ENCODE measurements around the gene MKX. TPM values are rescaled to one million over a fixed set of nuclear protein-coding genes. Genes with fewer than 3 reads are reported as not detected.

Gene MKX
- polyA plus RNA-seq, 6 donors from 2014 or later = not detected

GRCh38 chr10:27646194-27646593 lies 99.4 kb downstream of the MKX start:
- H3K27me3 Mint-ChIP-seq = peaks cover 10 to 34% (median 30%) of the 10 kb centered on the region in 3 donors
- no peak for ATAC-seq (ENCODE audit: low read depth in 2 of 2)
- no peak for DNase-seq
- no peaks in the 10 kb centered on the region for H3K4me1 Mint-ChIP-seq
- no peak overlapping the region for H3K4me3 Mint-ChIP-seq
- H3K27ac Mint-ChIP-seq = no peak overlapping the region
- H3K36me3 Mint-ChIP-seq = no peaks in the 10 kb centered on the region
- peaks cover 0 to 14% (median 8%) of the 10 kb centered on the region in 7 donors for H3K9me3 Mint-ChIP-seq

- H3K27ac Mint-ChIP-seq = no peak overlapping the region
- no peaks in the 10 kb centered on the region for H3K4me1 Mint-ChIP-seq
- peaks cover 10 to 24% (median 23%) of the 10 kb centered on the region in 3 donors for H3K27me3 Mint-ChIP-seq
- no peaks in the 10 kb centered on the region for H3K36me3 Mint-ChIP-seq
- H3K9me3 Mint-ChIP-seq = peaks cover 0 to 16% (median 8%) of the 10 kb centered on the region in 7 donors
- no peak for ATAC-seq (ENCODE audit: low read depth in 2 of 2)
- no peak for DNase-seq
- no peak overlapping the region for H3K4me3 Mint-ChIP-seq
Observed at GRCh38 chr10:27644307-27644939, 101.2 kb downstream of the MKX start.

GRCh38 chr10:27643301-27643700 lies 102.3 kb downstream of the MKX start:
- DNase-seq = no peak

GRCh38 chr10:27642023-27642589 lies 103.5 kb downstream of the MKX start:
- no peak for DNase-seq

More at GRCh38 chr10:27643301-27643700, 102.3 kb downstream of the MKX start:
- Mint-ChIP-seq H3K4me1 (no peaks in the 10 kb centered on the region), H3K36me3 (no peaks in the 10 kb centered on the region), H3K27me3 (peaks cover 10 to 15% (median 13%) of the 10 kb centered on the region in 3 donors), H3K4me3 (no peak overlapping the region), H3K9me3 (peaks cover 0 to 16% (median 8%) of the 10 kb centered on the region in 7 donors), H3K27ac (no peak overlapping the region)
- ATAC-seq (ENCODE audit: low read depth in 2 of 2) = no peak

GRCh38 chr10:27638071-27638750 lies 107.4 kb downstream of the MKX start:
- Mint-ChIP-seq H3K9me3 (peaks cover 5 to 18% (median 8%) of the 10 kb centered on the region in 7 donors), H3K27me3 (peaks cover 0 to 8% (median 0%) of the 10 kb centered on the region in 3 donors), H3K27ac (no peak overlapping the region), H3K4me1 (no peaks in the 10 kb centered on the region), H3K4me3 (no peak overlapping the region), H3K36me3 (no peaks in the 10 kb centered on the region)
- no peak for DNase-seq
- no peak for ATAC-seq (ENCODE audit: low read depth in 2 of 2)

More at GRCh38 chr10:27642023-27642589, 103.5 kb downstream of the MKX start:
- Mint-ChIP-seq H3K4me3 (no peak overlapping the region), H3K27me3 (peaks cover 6 to 16% (median 10%) of the 10 kb centered on the region in 3 donors), H3K4me1 (no peaks in the 10 kb centered on the region), H3K27ac (peak overlapping the region in 1 of 6 donors; percentile 29), H3K36me3 (no peaks in the 10 kb centered on the region), H3K9me3 (peaks cover 0 to 16% (median 8%) of the 10 kb centered on the region in 7 donors)
- no peak for ATAC-seq (ENCODE audit: low read depth in 2 of 2)

- no peaks in the 10 kb centered on the region for H3K36me3 Mint-ChIP-seq
- H3K9me3 Mint-ChIP-seq = peaks cover 5 to 15% (median 9%) of the 10 kb centered on the region in 7 donors
- no peaks in the 10 kb centered on the region for H3K4me1 Mint-ChIP-seq
- ATAC-seq (ENCODE audit: low read depth in 2 of 2) (no peak), DNase-seq (no peak)
- peak overlapping the region in 1 of 6 donors; percentile 29 for H3K27ac Mint-ChIP-seq
- H3K4me3 Mint-ChIP-seq = no peak overlapping the region
- peaks cover 0 to 8% (median 0%) of the 10 kb centered on the region in 3 donors for H3K27me3 Mint-ChIP-seq
Observed at GRCh38 chr10:27637601-27638000, 108.0 kb downstream of the MKX start.

GRCh38 chr10:27636816-27637215 lies 108.8 kb downstream of the MKX start:
- peaks cover 4 to 14% (median 7%) of the 10 kb centered on the region in 7 donors for H3K9me3 Mint-ChIP-seq
- H3K27me3 Mint-ChIP-seq = peaks cover 0 to 8% (median 0%) of the 10 kb centered on the region in 3 donors
- no peak overlapping the region for H3K27ac Mint-ChIP-seq
- H3K4me1 Mint-ChIP-seq = no peaks in the 10 kb centered on the region
- DNase-seq (no peak), ATAC-seq (ENCODE audit: low read depth in 2 of 2) (no peak)
- H3K4me3 Mint-ChIP-seq = no peak overlapping the region
- H3K36me3 Mint-ChIP-seq = no peaks in the 10 kb centered on the region

GRCh38 chr10:27635699-27636270 lies 109.8 kb downstream of the MKX start:
- Mint-ChIP-seq H3K27me3 (peaks cover 0 to 8% (median 1%) of the 10 kb centered on the region in 3 donors), H3K27ac (no peak overlapping the region), H3K4me3 (no peak overlapping the region), H3K9me3 (peaks cover 3 to 10% (median 5%) of the 10 kb centered on the region in 7 donors), H3K4me1 (no peaks in the 10 kb centered on the region), H3K36me3 (no peaks in the 10 kb centered on the region)
- ATAC-seq (ENCODE audit: low read depth in 2 of 2) (no peak), DNase-seq (no peak)

- no peak overlapping the region for H3K4me3 Mint-ChIP-seq
- peaks cover 0 to 8% (median 6%) of the 10 kb centered on the region in 3 donors for H3K27me3 Mint-ChIP-seq
- peak overlapping the region in 1 of 6 donors; percentile 24 for H3K27ac Mint-ChIP-seq
- peaks cover 3 to 13% (median 5%) of the 10 kb centered on the region in 7 donors for H3K9me3 Mint-ChIP-seq
- DNase-seq (no peak), ATAC-seq (ENCODE audit: low read depth in 2 of 2) (no peak)
- no peaks in the 10 kb centered on the region for H3K4me1 Mint-ChIP-seq
- no peaks in the 10 kb centered on the region for H3K36me3 Mint-ChIP-seq
Observed at GRCh38 chr10:27635290-27635689, 110.3 kb downstream of the MKX start.

- Mint-ChIP-seq H3K27me3 (peaks cover 15 to 40% (median 15%) of the 10 kb centered on the region in 3 donors), H3K4me1 (no peaks in the 10 kb centered on the region)
- ATAC-seq (ENCODE audit: low read depth in 2 of 2) = no peak
Observed at GRCh38 chr10:27628621-27629020, 117.0 kb downstream of the MKX start.

GRCh38 chr10:27626890-27627289 lies 118.7 kb downstream of the MKX start:
- H3K4me3 Mint-ChIP-seq = no peak overlapping the region
- DNase-seq = no peak
- peak overlapping the region in 1 of 6 donors; percentile 4 for H3K27ac Mint-ChIP-seq
- H3K27me3 Mint-ChIP-seq = peaks cover 15 to 45% (median 20%) of the 10 kb centered on the region in 3 donors
- ATAC-seq (ENCODE audit: low read depth in 2 of 2) = no peak
- no peaks in the 10 kb centered on the region for H3K36me3 Mint-ChIP-seq
- peaks cover 0 to 4% (median 0%) of the 10 kb centered on the region in 7 donors for H3K9me3 Mint-ChIP-seq
- no peaks in the 10 kb centered on the region for H3K4me1 Mint-ChIP-seq

More at GRCh38 chr10:27628621-27629020, 117.0 kb downstream of the MKX start:
- H3K36me3 Mint-ChIP-seq = no peaks in the 10 kb centered on the region
- no peak for DNase-seq
- no peak overlapping the region for H3K4me3 Mint-ChIP-seq
- peaks cover 0 to 13% (median 4%) of the 10 kb centered on the region in 7 donors for H3K9me3 Mint-ChIP-seq
- no peak overlapping the region for H3K27ac Mint-ChIP-seq

- H3K27me3 Mint-ChIP-seq = peaks cover 12 to 45% (median 20%) of the 10 kb centered on the region in 3 donors
- ATAC-seq (ENCODE audit: low read depth in 2 of 2) = no peak
Observed at GRCh38 chr10:27625452-27626211, 120.0 kb downstream of the MKX start.

GRCh38 chr10:27624941-27625340 lies 120.7 kb downstream of the MKX start:
- Mint-ChIP-seq H3K4me3 (no peak overlapping the region), H3K27me3 (peaks cover 10 to 45% (median 20%) of the 10 kb centered on the region in 3 donors), H3K27ac (no peak overlapping the region), H3K36me3 (no peaks in the 10 kb centered on the region), H3K4me1 (no peaks in the 10 kb centered on the region), H3K9me3 (no peaks in the 10 kb centered on the region)
- no peak for ATAC-seq (ENCODE audit: low read depth in 2 of 2)
- no peak for DNase-seq

More at GRCh38 chr10:27625452-27626211, 120.0 kb downstream of the MKX start:
- H3K36me3 Mint-ChIP-seq = no peaks in the 10 kb centered on the region
- DNase-seq = no peak
- H3K9me3 Mint-ChIP-seq = peaks cover 0 to 2% (median 0%) of the 10 kb centered on the region in 7 donors
- no peak overlapping the region for H3K27ac Mint-ChIP-seq
- H3K4me1 Mint-ChIP-seq = no peaks in the 10 kb centered on the region
- no peak overlapping the region for H3K4me3 Mint-ChIP-seq

Measured in naive B cell (primary cell).